Measurements from ENCODE around the gene PREX1. TPM values are rescaled to one million over a fixed set of nuclear protein-coding genes. Genes with fewer than 3 reads are reported as not detected.

The PREX1 gene
- polyA plus RNA-seq, 12 donors = 14.1 to 28.3 (median 19.9) TPM; not detected in 1

DNA sequence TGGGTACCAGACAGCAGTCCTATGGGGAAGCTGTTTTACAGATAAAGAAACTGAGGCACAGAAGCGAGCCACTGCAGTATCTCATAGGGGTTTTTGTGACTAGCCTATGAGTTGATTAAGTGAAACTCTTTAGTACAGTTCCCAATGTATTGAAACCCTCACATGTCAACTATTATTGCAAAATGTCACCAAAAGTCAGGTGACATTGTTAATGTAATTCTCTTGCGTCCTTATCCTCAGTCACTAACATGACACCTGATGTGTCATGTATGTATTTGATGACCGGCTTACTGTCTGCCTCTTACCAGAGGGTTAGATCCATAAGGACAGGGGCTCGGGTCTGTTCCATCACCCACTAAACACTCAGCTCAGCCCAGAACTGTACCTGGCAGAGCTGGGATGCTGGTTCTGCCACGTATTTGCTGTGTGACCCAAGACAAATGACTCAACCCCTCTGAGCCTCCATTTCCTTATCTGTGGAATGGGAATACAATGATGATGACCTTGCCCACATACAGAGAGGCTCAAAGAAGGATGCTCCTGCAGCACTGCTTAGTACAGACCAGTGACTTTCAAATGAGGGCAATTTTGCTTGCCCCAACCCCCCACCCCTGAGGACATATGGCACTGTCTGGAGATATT is 32.9 kb downstream of the PREX1 start:
- DNase-seq = no peak

DNA sequence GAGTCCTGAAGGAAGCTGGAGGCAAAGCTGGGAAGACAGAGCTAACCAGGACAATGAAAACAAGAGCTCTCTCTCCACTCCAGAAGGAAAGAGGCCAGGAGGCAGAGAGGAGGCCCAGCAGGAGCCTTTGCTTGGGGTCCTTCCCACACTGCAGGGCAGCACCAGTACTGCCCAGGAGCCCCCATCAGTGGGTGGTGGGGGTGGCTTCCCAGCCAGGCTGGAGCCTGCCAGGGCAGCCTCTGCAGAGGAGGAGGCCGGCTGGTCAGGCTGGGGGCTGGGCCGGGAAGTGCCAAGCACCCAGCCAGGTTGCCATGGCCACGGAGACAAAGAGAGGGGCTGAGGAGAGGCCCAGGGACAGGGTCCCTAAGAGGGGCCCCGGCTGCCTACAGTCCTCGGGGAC is 33.4 kb downstream of the PREX1 start:
- DNase-seq = no peak

DNA sequence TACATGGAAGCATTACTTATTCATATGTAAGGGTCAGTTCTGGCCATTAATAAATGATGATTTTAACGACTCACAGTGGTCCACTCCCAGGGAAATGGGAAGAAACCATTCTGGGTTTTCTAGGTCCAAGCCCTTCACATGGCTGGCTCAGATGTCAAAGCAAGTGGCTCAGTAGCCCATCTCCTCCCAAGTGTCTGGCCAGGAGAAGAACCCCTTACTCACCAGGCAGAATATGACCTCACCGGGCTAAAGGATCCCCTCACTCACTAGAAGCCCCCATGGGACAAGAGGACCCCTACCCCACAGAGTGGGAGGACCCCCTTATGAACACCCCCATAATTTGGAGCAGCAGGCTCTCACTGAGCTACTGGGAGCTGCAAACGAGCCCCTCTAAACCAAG is 34.0 kb downstream of the PREX1 start:
- no peak for DNase-seq

DNA sequence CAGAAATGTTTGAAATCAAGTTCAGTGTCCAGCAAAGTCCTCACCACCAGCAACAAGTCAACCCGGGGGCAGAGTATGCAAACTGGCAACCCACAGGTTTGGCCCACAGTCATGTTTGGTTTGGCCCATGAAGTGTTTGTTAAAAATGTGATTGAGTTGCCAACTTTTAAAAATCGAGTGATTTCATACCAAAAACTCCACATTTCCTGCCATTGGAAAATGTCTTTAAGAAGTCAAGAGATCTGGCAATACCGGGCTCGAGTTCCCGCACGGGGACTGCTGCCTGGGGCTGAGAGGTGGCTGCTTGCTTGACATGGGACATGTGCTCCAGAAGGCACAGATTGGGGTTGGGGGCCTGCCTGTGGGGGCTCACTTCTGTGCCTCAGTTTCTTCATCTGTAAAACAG is 36.1 kb downstream of the PREX1 start:
- no peak for DNase-seq

DNA sequence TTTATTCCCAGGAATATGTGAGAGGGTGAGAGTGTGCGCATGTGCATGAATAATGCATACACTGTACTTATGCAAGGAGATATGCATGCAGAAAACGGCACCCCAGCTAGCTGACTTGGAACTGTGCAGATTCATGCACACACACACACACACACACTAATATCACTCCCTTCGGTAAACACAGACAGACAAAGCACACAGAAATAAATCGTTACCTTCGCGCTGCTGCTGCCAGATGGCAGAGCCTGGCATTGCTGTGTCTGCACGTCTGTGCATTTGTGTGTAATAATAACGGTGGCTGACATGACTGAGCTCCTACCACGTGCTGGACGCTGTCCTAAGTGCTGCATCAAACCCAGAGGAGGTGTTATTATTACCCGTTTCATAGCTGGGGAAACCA is 36.8 kb downstream of the PREX1 start:
- no peak for DNase-seq

DNA sequence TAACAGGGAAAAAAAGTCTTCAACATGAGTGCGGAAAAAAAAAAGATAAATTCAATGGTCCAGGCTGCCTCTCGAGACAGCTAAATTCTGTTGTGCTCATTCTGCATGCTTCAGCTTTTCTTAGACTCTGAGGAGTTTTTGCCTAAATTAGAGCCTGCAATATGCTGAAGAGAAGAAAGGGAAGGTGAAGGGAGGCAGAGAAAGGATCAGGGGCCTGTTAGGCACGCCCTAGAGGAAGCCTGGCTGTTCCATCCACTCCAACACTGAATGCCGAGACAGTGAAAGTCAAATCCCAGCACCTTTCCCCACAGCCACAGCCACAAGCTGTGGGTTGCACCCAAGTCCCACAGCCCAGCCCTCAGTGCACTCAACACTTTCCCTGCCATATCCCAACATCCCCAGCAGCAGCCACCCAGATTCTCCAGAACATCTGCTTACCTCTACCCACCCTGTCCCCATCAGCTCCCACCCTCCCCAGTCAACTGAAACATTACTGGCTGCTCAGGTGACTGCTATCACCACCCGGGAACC is 37.3 kb downstream of the PREX1 start:
- no peak for DNase-seq

DNA sequence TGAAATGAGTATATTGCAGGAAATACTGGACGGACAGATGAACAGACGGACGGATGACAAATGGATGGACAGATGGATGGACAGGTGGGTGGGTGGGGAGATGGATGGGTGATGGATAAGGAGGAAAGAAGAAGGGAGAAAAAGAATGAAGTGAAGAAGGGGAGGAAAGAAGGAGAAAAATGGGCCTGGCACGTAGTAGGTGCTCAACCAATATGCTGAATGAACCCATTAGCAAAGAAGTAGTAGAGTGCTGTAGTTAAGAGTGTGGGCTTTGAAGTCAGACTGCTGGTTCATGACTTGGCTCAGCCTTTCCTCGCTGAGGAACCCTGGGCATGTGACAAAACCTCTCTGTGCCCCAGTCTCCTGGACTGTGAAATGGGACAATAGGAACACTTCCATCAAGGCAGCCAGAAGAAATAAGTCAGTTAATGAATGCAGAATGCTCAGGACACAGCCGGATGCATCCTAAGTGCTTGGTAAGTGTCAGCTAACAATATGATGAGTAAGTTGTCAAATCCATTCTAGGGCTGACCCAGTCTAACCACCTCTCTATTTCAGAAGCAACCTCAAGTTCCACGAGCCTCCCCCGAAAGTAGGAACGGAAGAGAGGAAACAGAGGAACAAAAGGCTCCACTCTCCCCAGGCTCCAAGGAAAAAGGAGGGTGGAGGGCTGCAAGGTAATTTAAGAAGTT is 37.9 kb downstream of the PREX1 start:
- DNase-seq = no peak

DNA sequence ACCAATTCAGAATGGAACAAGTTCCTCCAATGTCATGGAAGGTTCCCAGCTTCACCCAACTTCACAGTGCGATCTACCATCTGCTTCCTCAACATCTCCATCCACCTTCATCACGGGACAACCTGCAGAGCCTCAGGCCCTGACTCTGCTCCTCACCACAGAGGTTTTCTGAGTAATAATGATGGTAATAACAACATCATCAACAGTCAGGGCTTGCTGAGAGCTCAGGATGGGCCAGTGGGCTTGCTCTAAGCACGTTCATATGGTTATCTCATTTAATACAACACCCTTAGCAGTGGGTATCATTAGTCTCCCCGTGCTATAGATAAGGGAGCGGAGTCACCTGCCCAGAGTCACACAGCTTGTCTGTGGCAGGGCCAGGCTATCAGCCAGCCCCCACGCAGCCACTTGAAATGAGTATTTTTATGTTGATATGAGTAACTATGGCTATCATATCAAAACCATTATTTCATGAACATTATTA is 38.6 kb downstream of the PREX1 start:
- no peak for DNase-seq

DNA sequence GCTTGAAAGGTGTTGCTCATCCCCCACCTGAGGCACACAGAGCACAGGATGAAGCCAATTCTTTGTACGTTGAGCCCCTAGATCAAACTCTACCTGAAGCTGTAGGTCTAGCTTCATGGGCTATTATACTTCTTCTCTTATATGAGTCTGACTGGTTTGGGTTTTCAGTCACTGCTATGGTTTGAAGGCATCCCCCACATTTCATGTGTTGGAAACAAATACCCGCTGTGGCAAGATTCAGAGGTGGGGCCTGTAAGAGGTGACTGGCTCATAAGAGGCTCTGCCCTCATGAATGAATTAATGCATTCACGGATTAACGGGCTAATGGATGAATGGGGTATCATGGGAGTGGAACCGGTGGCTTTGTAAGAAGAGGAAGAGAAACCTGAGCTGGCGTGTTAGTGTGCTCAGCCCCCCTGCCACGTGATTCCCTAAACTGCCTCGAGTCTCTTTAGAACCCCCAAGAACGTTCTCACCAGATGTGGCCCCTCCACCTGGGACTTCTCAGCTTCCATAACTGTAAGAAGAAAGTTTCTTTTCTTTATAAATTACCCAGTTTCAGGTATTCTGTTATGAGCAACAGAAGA is 39.2 kb downstream of the PREX1 start:
- no peak for DNase-seq

DNA sequence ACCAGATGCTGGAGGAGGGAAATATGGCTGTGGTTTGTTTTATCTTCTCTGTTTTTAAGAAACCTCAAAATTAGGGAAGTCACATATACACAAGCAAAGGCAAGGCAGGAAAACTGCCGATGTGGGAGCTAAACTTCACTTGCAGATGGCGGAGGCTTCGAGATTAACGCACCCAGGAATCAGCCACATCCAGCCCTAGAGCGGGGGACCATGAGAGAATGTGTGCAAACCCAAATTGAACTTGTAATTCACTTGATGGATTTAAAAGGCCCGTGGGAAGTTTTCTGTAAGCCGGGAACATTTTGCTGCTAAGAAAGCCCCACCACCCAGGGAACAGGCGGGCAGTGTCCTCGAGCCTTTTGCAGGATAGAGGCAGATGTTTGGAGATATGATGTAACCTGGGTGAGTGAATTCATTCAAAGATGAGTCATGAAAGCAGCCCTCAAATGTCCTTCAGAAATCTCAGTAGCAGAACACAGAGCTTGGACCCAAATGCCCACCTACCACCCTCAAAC is 39.9 kb downstream of the PREX1 start:
- no peak for DNase-seq

DNA sequence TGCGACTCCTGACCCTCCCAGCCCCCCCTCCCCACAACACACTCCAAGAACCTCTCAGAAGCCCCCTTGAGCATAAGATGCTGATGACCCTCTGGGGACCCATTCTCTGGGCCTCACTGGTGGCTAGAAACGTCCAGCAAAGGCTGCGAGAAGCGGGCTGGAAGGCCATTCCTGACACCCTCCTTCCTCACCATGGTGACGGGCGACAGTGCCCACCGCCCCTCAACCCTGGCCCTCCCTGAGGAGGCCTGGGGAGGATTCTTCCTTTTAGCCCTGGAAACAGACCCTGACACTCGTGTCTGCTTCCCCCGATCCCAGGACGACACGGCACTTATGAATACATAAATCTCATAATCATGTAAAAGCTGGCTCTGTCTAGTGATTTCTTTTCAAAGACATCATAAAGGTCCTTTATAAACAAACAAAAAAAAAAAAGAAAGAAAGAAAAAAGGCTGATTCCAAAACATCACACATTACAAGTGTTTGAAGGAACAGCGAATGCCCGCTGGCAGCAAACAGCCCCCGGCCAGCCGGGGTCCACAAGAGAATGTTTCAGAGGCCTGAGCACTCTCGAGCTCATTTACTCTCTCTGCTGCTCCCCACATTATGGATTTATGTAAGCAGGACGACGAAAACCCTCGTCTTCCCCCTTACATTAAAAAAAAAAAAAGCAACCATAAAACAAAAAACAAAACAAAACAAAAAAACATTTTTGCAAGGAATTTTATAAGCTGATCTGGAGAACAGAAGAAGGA is 40.7 kb downstream of the PREX1 start:
- no peak for DNase-seq

DNA sequence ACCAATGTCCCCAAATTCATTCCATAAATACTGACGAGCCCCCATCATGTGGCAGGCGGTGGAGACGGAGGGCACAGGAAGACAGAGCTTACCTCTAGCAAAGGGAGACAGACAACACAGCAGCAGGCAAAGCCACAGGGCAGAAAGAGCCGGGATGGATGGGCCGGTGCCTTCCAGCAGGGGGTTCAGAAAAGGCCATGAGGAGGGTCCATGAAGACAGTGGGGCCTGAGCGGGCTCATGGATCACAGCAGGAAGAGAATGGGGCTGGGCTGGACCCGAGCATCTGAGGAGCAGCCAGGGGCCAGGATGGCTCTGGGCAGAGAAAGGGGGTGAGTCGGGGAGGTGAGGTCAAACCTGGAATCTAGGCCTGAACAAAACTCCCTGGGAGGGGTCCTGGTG is 42.0 kb downstream of the PREX1 start:
- DNase-seq = no peak

DNA sequence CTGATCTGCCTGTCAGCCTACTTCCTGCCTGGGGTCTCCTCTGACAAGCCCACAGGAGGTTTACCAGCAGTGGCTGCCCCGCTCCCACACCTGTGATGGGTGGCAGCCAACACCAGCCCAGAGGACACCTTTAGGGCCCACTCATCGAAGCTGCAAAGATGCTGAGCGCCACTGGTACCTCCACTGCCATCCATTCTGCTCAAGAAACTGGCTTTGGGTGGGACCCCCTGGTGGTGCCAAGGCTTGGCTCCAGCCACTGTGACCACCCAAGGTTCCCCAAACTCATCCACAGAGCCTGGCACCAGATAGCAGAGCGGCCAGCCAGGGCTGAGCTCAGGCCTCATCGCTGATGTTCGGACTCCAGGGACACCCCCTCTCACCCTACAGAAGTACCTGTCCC is 42.5 kb downstream of the PREX1 start:
- no peak for DNase-seq

DNA sequence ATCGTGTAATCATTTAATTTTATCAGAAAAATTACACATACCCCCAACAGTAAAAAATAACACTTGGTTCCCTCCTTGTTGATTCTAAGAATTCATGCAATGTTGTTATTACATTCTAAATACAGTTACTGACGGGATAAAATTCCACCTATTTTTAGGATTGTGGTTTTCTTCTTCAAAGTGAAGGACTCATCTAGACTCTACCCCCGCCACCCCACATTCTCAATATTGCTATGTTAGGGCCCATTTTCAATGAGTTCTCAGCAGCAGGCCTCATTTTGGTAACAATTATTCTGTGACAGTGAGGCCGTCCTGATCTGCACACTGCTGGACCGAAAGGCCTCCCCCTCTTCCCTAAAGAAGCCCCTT is 43.5 kb downstream of the PREX1 start:
- DNase-seq = no peak

DNA sequence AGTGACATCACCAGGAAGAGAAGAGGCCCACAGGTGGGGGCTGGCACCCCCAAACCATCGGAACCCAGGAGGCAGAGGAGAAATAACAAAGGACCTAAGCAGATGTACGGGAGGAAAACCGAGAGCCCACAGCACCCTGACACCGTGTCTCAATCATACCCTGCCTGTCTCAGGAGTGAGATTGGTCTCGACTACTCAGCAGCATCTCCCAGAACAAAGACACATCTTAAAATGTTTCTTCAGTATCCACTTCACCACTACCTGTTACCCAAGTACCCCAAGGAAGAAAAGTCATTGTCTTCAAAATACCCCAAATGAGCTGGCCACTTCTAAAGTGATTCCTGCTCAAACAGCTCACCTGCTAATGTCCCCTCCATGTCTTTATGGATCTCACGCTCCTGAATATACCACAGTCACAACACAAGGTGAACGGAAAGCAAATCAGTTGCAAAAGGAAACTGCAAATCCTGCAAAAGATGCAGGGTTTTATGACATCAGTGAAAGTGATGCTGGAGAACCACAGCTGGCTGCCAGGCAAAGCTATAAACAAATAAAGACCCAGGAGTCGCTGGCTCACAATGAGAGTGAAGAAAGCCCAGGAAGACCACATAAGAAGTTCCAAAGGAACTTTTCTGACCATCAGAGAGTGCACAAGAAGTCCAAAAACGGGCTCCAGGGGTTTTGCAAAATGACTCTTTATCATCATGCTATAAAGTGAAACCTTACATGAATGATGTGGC is 44.1 kb downstream of the PREX1 start:
- DNase-seq = no peak

DNA sequence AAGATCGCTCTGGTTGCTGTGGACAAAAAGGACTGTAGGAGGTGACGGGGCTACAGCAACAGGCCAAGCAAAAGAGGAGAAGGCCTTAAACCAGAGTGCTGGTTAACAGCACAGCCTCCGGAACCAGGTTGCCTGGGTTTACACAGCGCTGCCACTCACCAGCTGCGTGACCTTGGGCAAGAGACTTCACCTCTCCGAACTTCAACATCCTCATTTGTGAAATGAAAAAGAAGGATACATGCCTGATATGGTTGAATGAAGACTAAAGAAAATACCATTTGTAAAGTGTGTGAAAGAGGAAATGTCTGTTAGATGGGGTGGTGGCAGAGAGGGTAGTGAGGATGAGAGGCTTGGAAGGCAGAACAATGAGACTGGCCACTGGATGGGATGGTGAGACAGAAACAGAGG is 44.9 kb downstream of the PREX1 start:
- DNase-seq = no peak

DNA sequence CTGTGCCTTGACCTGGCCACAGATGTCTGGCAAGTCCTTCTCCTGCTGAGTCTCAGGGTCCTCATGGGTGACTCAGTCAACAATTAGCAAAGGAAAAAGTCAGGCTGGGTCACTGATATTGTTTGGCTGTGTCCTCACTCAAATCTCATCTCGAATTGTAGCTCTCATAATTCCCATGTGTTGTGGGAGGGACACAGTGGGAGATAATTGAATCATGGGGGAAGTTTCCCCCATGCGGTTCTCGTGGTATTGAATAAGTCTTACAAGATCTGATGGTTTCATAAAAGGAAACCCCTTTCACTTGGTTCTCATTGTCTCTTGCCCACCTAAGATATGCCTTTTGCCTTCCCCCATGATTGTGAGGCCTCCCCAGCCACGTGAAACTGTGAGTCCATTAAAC is 45.7 kb downstream of the PREX1 start:
- no peak for DNase-seq

DNA sequence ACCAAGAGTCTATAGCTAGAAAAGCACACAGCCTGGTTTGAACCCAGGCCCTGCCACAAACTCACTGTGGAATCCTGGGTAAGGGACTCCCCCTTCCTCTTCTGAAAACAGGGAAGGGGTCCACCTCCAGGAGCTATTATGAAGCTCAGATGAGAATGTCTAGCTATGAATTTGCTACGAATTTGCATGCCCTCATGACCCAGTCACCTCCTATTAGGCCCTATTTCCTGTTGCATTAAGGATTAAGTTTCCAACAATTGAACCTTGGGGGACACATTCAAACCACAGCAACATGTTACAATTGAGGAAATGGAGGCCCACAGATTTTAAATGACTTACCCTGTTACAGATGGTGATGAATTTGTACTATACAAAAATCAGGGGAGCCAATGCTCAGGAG is 46.2 kb downstream of the PREX1 start:
- DNase-seq = no peak

DNA sequence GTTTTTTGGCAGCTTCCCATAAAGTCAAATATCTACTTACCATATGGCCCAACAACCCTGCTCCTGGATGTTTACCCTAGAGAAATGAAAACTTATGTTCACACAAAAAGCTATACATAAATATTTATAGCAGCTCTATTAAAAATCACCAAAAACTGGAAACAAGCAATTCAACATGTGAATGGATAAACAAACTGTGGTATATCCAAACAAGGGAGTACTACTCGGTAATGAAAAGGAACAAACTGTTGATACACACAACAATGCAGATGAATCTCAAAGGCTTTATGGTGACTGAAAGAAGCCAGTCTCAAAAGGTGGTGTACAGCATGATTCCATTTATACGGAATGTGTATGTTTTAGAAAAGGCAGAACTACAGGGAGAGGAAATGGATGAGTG is 48.4 kb downstream of the PREX1 start:
- no peak for DNase-seq

DNA sequence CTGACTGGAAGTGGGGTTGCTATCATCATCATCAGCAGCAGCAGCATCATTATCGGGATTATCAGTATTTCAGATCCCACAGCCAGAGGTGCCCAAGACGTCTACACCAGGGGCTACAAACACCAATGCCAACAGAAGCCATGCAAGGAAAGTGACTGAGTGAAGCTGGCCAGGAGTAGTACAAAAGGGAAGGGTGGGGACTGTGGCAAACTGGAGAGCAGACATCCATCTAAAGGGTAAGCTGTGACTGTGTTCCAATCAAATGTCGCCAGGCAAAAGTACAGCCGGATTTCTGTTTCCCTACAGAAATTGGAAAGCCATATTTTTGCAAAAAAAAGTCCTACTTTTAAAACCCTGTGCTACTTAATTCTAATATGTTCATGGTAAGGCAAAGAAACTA is 50.0 kb downstream of the PREX1 start:
- no peak for DNase-seq

DNA sequence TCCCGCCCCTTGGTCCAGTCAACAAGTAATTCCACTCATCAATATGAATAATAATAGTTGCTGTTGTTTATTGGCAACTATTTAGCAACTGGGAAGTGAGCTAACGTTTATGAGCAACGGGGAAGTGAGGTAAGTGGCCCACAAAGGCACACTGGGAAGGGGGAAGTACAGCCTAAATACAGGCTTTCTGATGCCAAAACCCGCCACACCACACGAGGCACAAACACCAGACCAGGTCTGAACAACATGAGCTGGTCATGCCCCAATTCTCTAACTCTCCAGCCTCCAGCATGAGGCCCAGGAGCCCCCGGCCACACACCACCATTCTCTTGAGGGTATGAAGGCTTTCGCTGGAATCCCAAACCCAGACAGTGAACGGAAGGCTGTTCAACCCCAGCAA is 50.8 kb downstream of the PREX1 start:
- DNase-seq = no peak

DNA sequence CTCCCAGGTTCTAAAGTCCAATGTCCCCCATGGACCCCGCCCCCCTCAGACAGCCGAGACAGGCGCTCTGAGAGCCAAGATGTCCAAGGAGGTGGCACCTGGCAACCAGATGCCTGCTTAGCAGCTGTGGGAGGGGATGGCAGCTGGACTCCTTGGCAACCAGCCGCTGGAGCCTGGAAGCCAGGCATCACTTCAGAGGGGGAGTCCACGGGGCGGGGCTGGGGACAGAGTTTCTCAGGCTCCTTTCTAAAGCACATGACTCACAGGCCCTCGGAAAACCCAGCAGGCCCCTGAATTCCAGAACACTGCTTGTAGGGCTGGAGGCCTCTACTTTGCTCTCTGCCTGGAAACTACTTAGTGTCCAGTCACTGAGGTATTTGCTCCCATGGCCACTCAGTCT is 51.5 kb downstream of the PREX1 start:
- DNase-seq = peak; percentile 29

Measured in muscle of arm (tissue), 12 donors.